ENCODE measurements around the gene ZNF112. TPM values are rescaled to one million over a fixed set of nuclear protein-coding genes. Genes with fewer than 3 reads are reported as not detected.
A peak's percentile ranks its signal among the peaks of the same experiment; 100 is the strongest.
"Not testable (repeated sequence)": the region's sequence is repeated elsewhere in the genome, so short reads cannot be mapped to it uniquely, and the experiment has no call there.

ZNF112 gene
- total and polyA plus RNA-seq, 4 donors: 0.47 to 2.0 (median 1.7) TPM

DNA sequence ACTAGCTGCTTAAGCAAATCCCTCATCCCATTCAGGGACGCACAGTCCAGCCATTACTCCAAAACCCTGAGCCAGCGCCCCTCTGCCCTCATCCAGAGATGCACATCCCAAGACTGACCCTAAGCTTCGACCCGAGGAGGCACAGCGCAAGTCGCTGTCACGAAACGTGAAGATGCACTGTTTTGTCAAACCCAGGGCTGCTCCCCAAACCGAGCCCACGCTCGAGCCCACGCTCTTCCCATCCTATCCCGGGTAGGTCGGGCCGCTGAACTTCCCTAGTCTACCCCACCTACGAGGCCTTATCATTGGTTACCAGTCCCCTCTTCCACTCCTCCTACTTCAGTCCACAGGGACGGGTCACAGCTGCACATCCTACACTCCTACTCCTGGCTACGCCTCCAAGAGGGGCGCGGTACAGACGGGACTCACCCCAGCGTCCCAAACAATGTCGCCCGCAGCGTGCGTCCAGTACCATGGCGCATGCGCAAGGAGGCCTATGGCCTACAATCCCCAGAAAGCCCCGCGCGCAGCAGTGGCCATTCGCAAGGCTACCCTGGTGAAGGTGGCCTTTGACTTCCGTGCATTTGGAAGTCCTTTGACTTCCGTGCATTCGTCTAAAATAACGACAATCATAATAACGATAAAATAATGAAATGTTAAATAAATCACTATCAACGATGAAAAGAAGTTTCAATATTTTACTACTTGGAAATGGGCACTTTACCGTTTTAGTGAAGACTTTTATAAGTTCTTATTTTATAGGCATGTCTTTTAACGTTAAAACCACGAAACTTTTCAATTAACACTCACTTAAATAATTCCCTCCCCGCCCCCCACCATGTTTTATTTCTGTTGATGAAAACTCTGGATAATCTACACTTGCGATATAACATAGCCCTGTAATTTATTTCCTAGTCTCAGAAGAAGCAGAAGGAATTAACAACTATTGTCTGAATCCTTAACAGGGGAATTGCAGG is 44.9 kb upstream of the ZNF112 start, which contains the start of gene ZNF285 (continued):
- TF ChIP-seq MAX (IDR thresholded peaks at IDR 0.05): peak; percentile 65
- TF ChIP-seq, protein P1, sequence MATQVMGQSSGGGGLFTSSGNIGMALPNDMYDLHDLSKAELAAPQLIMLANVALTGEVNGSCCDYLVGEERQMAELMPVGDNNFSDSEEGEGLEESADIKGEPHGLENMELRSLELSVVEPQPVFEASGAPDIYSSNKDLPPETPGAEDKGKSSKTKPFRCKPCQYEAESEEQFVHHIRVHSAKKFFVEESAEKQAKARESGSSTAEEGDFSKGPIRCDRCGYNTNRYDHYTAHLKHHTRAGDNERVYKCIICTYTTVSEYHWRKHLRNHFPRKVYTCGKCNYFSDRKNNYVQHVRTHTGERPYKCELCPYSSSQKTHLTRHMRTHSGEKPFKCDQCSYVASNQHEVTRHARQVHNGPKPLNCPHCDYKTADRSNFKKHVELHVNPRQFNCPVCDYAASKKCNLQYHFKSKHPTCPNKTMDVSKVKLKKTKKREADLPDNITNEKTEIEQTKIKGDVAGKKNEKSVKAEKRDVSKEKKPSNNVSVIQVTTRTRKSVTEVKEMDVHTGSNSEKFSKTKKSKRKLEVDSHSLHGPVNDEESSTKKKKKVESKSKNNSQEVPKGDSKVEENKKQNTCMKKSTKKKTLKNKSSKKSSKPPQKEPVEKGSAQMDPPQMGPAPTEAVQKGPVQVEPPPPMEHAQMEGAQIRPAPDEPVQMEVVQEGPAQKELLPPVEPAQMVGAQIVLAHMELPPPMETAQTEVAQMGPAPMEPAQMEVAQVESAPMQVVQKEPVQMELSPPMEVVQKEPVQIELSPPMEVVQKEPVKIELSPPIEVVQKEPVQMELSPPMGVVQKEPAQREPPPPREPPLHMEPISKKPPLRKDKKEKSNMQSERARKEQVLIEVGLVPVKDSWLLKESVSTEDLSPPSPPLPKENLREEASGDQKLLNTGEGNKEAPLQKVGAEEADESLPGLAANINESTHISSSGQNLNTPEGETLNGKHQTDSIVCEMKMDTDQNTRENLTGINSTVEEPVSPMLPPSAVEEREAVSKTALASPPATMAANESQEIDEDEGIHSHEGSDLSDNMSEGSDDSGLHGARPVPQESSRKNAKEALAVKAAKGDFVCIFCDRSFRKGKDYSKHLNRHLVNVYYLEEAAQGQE (IDR thresholded peaks at IDR 0.05): no peak

- H3K4me3 ChIP-seq (ENCODE audit: low read depth in 1 of 3, low read length in 3 of 3); H3K36me3 ChIP-seq (ENCODE audit: control insufficient read depth in 4 of 4, insufficient read depth in 3 of 4, low read depth in 1 of 4, low read length in 3 of 4); H3K27me3 ChIP-seq (ENCODE audit: control insufficient read depth in 4 of 4, insufficient read depth in 4 of 4, low read length in 3 of 4); H3K9ac ChIP-seq (ENCODE audit: low read depth in 1 of 2, low read length in 2 of 2); H3K27ac ChIP-seq (ENCODE audit: low read depth in 1 of 2, low read length in 2 of 2); H3K4me1 ChIP-seq (ENCODE audit: control insufficient read depth in 4 of 4, insufficient read depth in 4 of 4, low read length in 3 of 4); DNase-seq (ENCODE audit: low spot score): not testable (repeated sequence)
- H3K9me3 ChIP-seq (ENCODE audit: control insufficient read depth in 4 of 4, low read length in 3 of 4): peaks cover 9 to 32% (median 12%) of the 10 kb centered on the region in 4 donors
- 81% methylated on average over 4 of the region's 4 CpGs for WGBS
These were observed 32.8 kb upstream of the ZNF112 start for GRCh38 chr19:44389268-44389667.

DNA sequence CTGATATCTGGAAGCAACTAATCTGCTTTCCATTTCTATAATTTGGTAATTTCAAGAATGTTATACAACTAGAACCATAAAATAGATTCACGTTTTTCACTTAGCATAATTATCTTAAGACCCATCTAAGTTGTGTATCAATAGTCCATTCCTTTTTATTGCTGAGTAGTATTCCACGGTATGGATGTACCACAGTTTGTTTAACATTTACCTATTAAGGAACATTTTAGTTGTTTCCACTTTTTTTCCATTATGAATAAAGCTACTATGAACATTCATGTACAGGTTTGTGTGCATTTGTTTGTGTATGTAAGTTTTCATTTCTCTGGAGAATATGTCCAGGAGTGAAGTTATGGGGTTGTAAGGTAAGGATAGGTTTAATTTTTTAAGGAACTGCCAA is 18.3 kb upstream of the ZNF112 start:
- H3K36me3 ChIP-seq (ENCODE audit: control insufficient read depth in 4 of 4, insufficient read depth in 3 of 4, low read depth in 1 of 4, low read length in 3 of 4): no peaks in the 10 kb centered on the region
- H3K27me3 ChIP-seq (ENCODE audit: control insufficient read depth in 4 of 4, insufficient read depth in 4 of 4, low read length in 3 of 4): no peaks in the 10 kb centered on the region
- no peak for DNase-seq (ENCODE audit: low spot score)
- H3K9ac ChIP-seq (ENCODE audit: low read depth in 1 of 2, low read length in 2 of 2): no peak overlapping the region
- no peaks in the 10 kb centered on the region for H3K4me1 ChIP-seq (ENCODE audit: control insufficient read depth in 4 of 4, insufficient read depth in 4 of 4, low read length in 3 of 4)
- H3K9me3 ChIP-seq (ENCODE audit: control insufficient read depth in 4 of 4, low read length in 3 of 4): peaks cover 7 to 14% (median 11%) of the 10 kb centered on the region in 4 donors
- TF ChIP-seq HNF4G (IDR thresholded peaks at IDR 0.05) (no peak), EGR1 (IDR thresholded peaks at IDR 0.05; ENCODE audit: low read depth in 2 of 2) (no peak), ZBTB33 (IDR thresholded peaks at IDR 0.05) (no peak), TAF1 (conservative IDR thresholded peaks at IDR 0.05) (no peak), MAX (IDR thresholded peaks at IDR 0.05) (no peak), SP1 (IDR thresholded peaks at IDR 0.05) (no peak), FOXA2 (IDR thresholded peaks at IDR 0.05) (no peak)
- TF ChIP-seq, protein P2, sequence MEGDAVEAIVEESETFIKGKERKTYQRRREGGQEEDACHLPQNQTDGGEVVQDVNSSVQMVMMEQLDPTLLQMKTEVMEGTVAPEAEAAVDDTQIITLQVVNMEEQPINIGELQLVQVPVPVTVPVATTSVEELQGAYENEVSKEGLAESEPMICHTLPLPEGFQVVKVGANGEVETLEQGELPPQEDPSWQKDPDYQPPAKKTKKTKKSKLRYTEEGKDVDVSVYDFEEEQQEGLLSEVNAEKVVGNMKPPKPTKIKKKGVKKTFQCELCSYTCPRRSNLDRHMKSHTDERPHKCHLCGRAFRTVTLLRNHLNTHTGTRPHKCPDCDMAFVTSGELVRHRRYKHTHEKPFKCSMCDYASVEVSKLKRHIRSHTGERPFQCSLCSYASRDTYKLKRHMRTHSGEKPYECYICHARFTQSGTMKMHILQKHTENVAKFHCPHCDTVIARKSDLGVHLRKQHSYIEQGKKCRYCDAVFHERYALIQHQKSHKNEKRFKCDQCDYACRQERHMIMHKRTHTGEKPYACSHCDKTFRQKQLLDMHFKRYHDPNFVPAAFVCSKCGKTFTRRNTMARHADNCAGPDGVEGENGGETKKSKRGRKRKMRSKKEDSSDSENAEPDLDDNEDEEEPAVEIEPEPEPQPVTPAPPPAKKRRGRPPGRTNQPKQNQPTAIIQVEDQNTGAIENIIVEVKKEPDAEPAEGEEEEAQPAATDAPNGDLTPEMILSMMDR (IDR thresholded peaks at IDR 0.05; ENCODE audit: low read depth, low read length, missing input control): no peak
- TF ChIP-seq, protein P1 (IDR thresholded peaks at IDR 0.05): no peak
- no peak overlapping the region for H3K4me3 ChIP-seq (ENCODE audit: low read depth in 1 of 3, low read length in 3 of 3)
- H3K27ac ChIP-seq (ENCODE audit: low read depth in 1 of 2, low read length in 2 of 2): no peak overlapping the region
- 45% methylated on average over 2 of the region's 2 CpGs for WGBS
